Measurements from ENCODE around the gene ADNP.

ADNP gene

GRCh38 chr20:50865114-50865513 is 66.1 kb downstream of the ADNP start:
- H3K9ac ChIP-seq (ENCODE audit: low read depth, low read length), result no peak overlapping the region
- peaks cover 13% of the 10 kb centered on the region; the same call in 1 of the 2 replicates for H3K4me1 ChIP-seq (ENCODE audit: insufficient read depth, low read length)
- H3K36me3 ChIP-seq (ENCODE audit: insufficient read depth, low read length), result no peaks in the 10 kb centered on the region
- H3K9me3 ChIP-seq (ENCODE audit: control insufficient read depth, insufficient read depth, low read length), result no peaks in the 10 kb centered on the region

GRCh38 chr20:50862546-50862945 is 68.7 kb downstream of the ADNP start:
- Histone ChIP-seq H3K4me1 (ENCODE audit: insufficient read depth, low read length) (peaks cover 10% of the 10 kb centered on the region; the same call in 1 of the 2 replicates), H3K9me3 (ENCODE audit: control insufficient read depth, insufficient read depth, low read length) (no peaks in the 10 kb centered on the region), H3K36me3 (ENCODE audit: insufficient read depth, low read length) (no peaks in the 10 kb centered on the region), H3K9ac (ENCODE audit: low read depth, low read length) (no peak overlapping the region)

- no peaks in the 10 kb centered on the region for H3K36me3 ChIP-seq (ENCODE audit: insufficient read depth, low read length)
- no peak overlapping the region for H3K9ac ChIP-seq (ENCODE audit: low read depth, low read length)
- H3K4me1 ChIP-seq (ENCODE audit: insufficient read depth, low read length), result peaks cover 13% of the 10 kb centered on the region; the same call in 1 of the 2 replicates
- no peaks in the 10 kb centered on the region for H3K9me3 ChIP-seq (ENCODE audit: control insufficient read depth, insufficient read depth, low read length)
Measured at GRCh38 chr20:50861012-50861411, 70.2 kb downstream of the ADNP start.

GRCh38 chr20:50859161-50859560 is 72.1 kb downstream of the ADNP start:
- Histone ChIP-seq H3K9me3 (ENCODE audit: control insufficient read depth, insufficient read depth, low read length) (no peaks in the 10 kb centered on the region), H3K4me1 (ENCODE audit: insufficient read depth, low read length) (peaks cover 13% of the 10 kb centered on the region; the same call in 1 of the 2 replicates), H3K36me3 (ENCODE audit: insufficient read depth, low read length) (no peaks in the 10 kb centered on the region)

GRCh38 chr20:50858525-50858924 is 72.7 kb downstream of the ADNP start:
- Histone ChIP-seq H3K9ac (ENCODE audit: low read depth, low read length) (no peak overlapping the region), H3K36me3 (ENCODE audit: insufficient read depth, low read length) (no peaks in the 10 kb centered on the region), H3K4me1 (ENCODE audit: insufficient read depth, low read length) (peaks cover 13% of the 10 kb centered on the region; the same call in 1 of the 2 replicates), H3K9me3 (ENCODE audit: control insufficient read depth, insufficient read depth, low read length) (no peaks in the 10 kb centered on the region)

More at GRCh38 chr20:50859161-50859560, 72.1 kb downstream of the ADNP start:
- H3K9ac ChIP-seq (ENCODE audit: low read depth, low read length), result no peak overlapping the region

- Histone ChIP-seq H3K9me3 (ENCODE audit: control insufficient read depth, insufficient read depth, low read length) (no peaks in the 10 kb centered on the region), H3K36me3 (ENCODE audit: insufficient read depth, low read length) (no peaks in the 10 kb centered on the region), H3K9ac (ENCODE audit: low read depth, low read length) (no peak overlapping the region), H3K4me1 (ENCODE audit: insufficient read depth, low read length) (peaks cover 12% of the 10 kb centered on the region; the same call in 1 of the 2 replicates)
Measured at GRCh38 chr20:50857348-50857747, 73.9 kb downstream of the ADNP start.

GRCh38 chr20:50856475-50857041 is 74.7 kb downstream of the ADNP start:
- Histone ChIP-seq H3K9me3 (ENCODE audit: control insufficient read depth, insufficient read depth, low read length) (no peaks in the 10 kb centered on the region), H3K36me3 (ENCODE audit: insufficient read depth, low read length) (no peaks in the 10 kb centered on the region), H3K4me1 (ENCODE audit: insufficient read depth, low read length) (peaks cover 14% of the 10 kb centered on the region; the same call in 1 of the 2 replicates), H3K9ac (ENCODE audit: low read depth, low read length) (no peak overlapping the region)

GRCh38 chr20:50855498-50856474 is 75.5 kb downstream of the ADNP start:
- Histone ChIP-seq H3K9me3 (ENCODE audit: control insufficient read depth, insufficient read depth, low read length) (no peaks in the 10 kb centered on the region), H3K36me3 (ENCODE audit: insufficient read depth, low read length) (no peaks in the 10 kb centered on the region), H3K9ac (ENCODE audit: low read depth, low read length) (no peak overlapping the region), H3K4me1 (ENCODE audit: insufficient read depth, low read length) (peaks cover 19% of the 10 kb centered on the region; the same call in 1 of the 2 replicates)

- Histone ChIP-seq H3K36me3 (ENCODE audit: insufficient read depth, low read length) (no peaks in the 10 kb centered on the region), H3K9ac (ENCODE audit: low read depth, low read length) (no peak overlapping the region)
Measured at GRCh38 chr20:50854506-50855249, 76.6 kb downstream of the ADNP start.

GRCh38 chr20:50852085-50852484 is 79.2 kb downstream of the ADNP start:
- H3K9me3 ChIP-seq (ENCODE audit: control insufficient read depth, insufficient read depth, low read length), result no peaks in the 10 kb centered on the region
- H3K36me3 ChIP-seq (ENCODE audit: insufficient read depth, low read length), result no peaks in the 10 kb centered on the region
- no peak overlapping the region for H3K9ac ChIP-seq (ENCODE audit: low read depth, low read length)
- H3K4me1 ChIP-seq (ENCODE audit: insufficient read depth, low read length), result peaks cover 25% of the 10 kb centered on the region; the same call in 1 of the 2 replicates

More at GRCh38 chr20:50854506-50855249, 76.6 kb downstream of the ADNP start:
- Histone ChIP-seq H3K4me1 (ENCODE audit: insufficient read depth, low read length) (peaks cover 25% of the 10 kb centered on the region; the same call in 1 of the 2 replicates), H3K9me3 (ENCODE audit: control insufficient read depth, insufficient read depth, low read length) (no peaks in the 10 kb centered on the region)

- Histone ChIP-seq H3K4me1 (ENCODE audit: insufficient read depth, low read length) (peaks cover 20% of the 10 kb centered on the region; the same call in 1 of the 2 replicates), H3K36me3 (ENCODE audit: insufficient read depth, low read length) (no peaks in the 10 kb centered on the region), H3K9ac (ENCODE audit: low read depth, low read length) (no peak overlapping the region)
Measured at GRCh38 chr20:50850721-50851286, 80.4 kb downstream of the ADNP start.

GRCh38 chr20:50848846-50849673 is 82.2 kb downstream of the ADNP start:
- no peaks in the 10 kb centered on the region for H3K9me3 ChIP-seq (ENCODE audit: control insufficient read depth, insufficient read depth, low read length)
- H3K4me1 ChIP-seq (ENCODE audit: insufficient read depth, low read length), result peaks cover 25% of the 10 kb centered on the region; the same call in 1 of the 2 replicates
- H3K36me3 ChIP-seq (ENCODE audit: insufficient read depth, low read length), result no peaks in the 10 kb centered on the region
- no peak overlapping the region for H3K9ac ChIP-seq (ENCODE audit: low read depth, low read length)

More at GRCh38 chr20:50850721-50851286, 80.4 kb downstream of the ADNP start:
- H3K9me3 ChIP-seq (ENCODE audit: control insufficient read depth, insufficient read depth, low read length), result no peaks in the 10 kb centered on the region

- Histone ChIP-seq H3K9ac (ENCODE audit: low read depth, low read length) (no peak overlapping the region), H3K4me1 (ENCODE audit: insufficient read depth, low read length) (peaks cover 25% of the 10 kb centered on the region; the same call in 1 of the 2 replicates)
Measured at GRCh38 chr20:50848341-50848808, 82.9 kb downstream of the ADNP start.

More at GRCh38 chr20:50848341-50848808, 82.9 kb downstream of the ADNP start:
- Histone ChIP-seq H3K9me3 (ENCODE audit: control insufficient read depth, insufficient read depth, low read length) (no peaks in the 10 kb centered on the region), H3K36me3 (ENCODE audit: insufficient read depth, low read length) (no peaks in the 10 kb centered on the region)

Measured in ES-I3 (cell line).